Right lobe of liver (tissue), 6 donors: Measurements from ENCODE around the gene ADAM30. TPM values are rescaled to one million over a fixed set of nuclear protein-coding genes. Genes with fewer than 3 reads are reported as not detected.

Experiments
- ATAC-seq, 4 donors: fragments of 200-7000 bp; cut with Tn5 transposase; one replicate each; pipeline ENCODE4 v1.9.1; 2020; ENCODE audit warnings: mild to moderate bottlenecking in 4 of 4, moderate library complexity in 4 of 4
- DNase-seq, 3 donors: peaks; one replicate each; pipeline ENCODE4 v3.0.0-alpha.2; 2020
- H3K27ac ChIP-seq, 3 donors: fragments of 200-600 bp; one replicate each; pipeline ENCODE4 v1.8.0; 2022
- H3K27me3 ChIP-seq, 2 donors: fragments of 200-600 bp; one replicate each; pipeline ENCODE4 v1.8.0; 2022
- H3K36me3 ChIP-seq, 4 donors: fragments of 200-600 bp; sonication (generic) in 1 of 4; one replicate each; pipeline versions ENCODE4 v1.5.1 to v1.8.0; 2017 to 2022; ENCODE audit warnings: control low read depth in 1 of 4
- H3K4me1 ChIP-seq, 4 donors: fragments of 200-600 bp; sonication (generic) in 1 of 4; one replicate each; pipeline versions ENCODE4 v1.5.1 to v1.8.0; 2017 to 2022; ENCODE audit warnings: control low read depth in 1 of 4
- H3K4me3 ChIP-seq, 3 donors: fragments of 200-600 bp; one replicate each; pipeline ENCODE4 v1.8.0; 2022
- H3K9me3 ChIP-seq, 4 donors: fragments of 200-600 bp; sonication (generic) in 1 of 4; one replicate each; pipeline versions ENCODE4 v1.5.1 to v1.8.0; 2017 to 2022; ENCODE audit warnings: control low read depth in 1 of 4
- POLR2A ChIP-seq: fragments of 450-650 bp; IDR thresholded peaks from one replicate; pipeline ENCODE4 v1.6.1; 2017; ENCODE audit warnings: antibody characterized with exemption, mild to moderate bottlenecking
- WGBS: methylation state at CpG from one replicate; pipeline ENCODE4 v1.1.6; 2018; ENCODE audit warnings: low coverage, low lambda C conversion rate; ENCODE audit not compliant: insufficient coverage; ENCODE audit errors: missing lambda C conversion rate; 5-methylcytosine and 5-hydroxymethylcytosine counted together
- intact Hi-C, 2 donors: fragments of 100-400 bp; cut with DNase I; formaldehyde crosslinking; loops; one replicate each; pipeline versions ENCODE4 v1.11.2 to v1.14.1; 2022
- total RNA-seq, 6 experiments: library from RNA; depleted of rRNA in 2 of 6; stranded (reverse); fragments of >200 nt in 2 of 6; fragmentation: NEBNext Ultra II Directional in 3 of 6; extraction: Animal tissue kit (Norgen Biotek cat#: 25700) in 3 of 6; gene quantifications; one replicate each; pipeline versions ENCODE4 v1.1.0 to v1.2.4, GENCODE V29; 2016 to 2023
- TF ChIP-seq, protein P1 (sequence below), 4 donors: fragments of 200-600 bp in 3 of 4; fragments of 450-650 bp in 1 of 4; IDR thresholded peaks; one replicate each; pipeline versions ENCODE4 v1.5.1 to v1.8.0; 2016 to 2022; ENCODE audit warnings: antibody characterized with exemption in 4 of 4, mild to moderate bottlenecking in 2 of 4
- donor health status: DM: no; HTN: yes; CAD: no.
- donor health status: DM: no; HTN: no; CAD: no.
- donor health status: DM: no; HTN: no; CAD: no.
- donor health status: DM: no; HTN: yes; CAD: no.
- donor health status: DM: no; HTN: yes; CAD: no.

The ADAM30 gene
- total RNA-seq, 6 experiments from 2014 or later, result not detected

DNA sequence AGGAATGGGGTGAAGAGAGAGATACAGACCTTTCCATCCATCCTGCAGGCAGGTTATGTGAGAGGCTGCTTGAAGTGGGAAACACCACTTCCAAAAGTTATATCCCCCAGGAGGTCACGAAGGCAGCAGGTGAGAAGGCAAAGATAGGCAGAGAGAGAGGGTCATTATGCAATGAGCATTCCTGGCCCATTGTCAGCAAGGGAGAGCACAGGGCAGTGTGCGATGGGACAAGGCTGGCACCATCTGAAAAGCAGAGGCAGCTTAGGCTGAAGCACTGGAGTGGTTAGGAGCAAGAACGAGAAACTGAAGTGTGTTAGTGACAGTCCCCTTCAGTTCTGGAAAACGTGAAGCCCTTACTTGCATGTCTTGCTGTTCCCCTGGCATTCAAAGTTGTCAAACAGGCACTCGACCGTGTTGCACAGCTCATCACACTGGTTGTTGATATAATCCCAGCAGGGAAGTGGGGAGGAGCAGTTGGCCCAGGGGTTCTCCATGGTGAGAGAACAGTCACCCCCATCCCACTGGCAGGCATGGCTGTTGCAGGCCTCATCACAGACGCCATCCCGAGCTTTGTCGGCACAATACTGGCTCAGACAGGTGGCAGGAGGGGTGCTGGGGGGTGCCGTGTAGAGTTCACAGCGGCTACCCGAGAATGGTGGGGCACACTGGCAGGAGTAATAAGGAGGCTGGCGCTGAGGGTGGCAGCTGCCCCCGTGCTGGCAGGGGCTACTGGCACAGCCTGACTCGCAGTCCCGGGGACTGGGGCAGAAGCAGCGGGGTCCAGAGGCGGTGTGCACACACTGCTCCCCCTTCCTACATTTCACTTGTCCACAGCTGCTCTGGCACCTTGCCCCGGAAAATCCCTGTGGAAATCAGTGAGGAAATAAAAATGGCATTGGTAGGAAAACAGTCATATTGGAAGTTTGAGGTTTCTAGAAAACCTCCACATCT lies 28.9 kb upstream of the ADAM30 start:
- Histone ChIP-seq H3K4me1 (no peaks in the 10 kb centered on the region), H3K36me3 (peaks cover 0 to 99% (median 43%) of the 10 kb centered on the region in 4 donors), H3K9me3 (no peaks in the 10 kb centered on the region), H3K27me3 (no peaks in the 10 kb centered on the region), H3K27ac (no peak overlapping the region), H3K4me3 (no peak overlapping the region)
- WGBS, result 67% methylated on average over 2 of the region's 19 CpGs
- ATAC-seq (peak; percentile 53 to 89 (median 74)), DNase-seq (peak in 1 of 3 donors; percentile 69)
- TF ChIP-seq POLR2A, result no peak
- TF ChIP-seq, protein P1, sequence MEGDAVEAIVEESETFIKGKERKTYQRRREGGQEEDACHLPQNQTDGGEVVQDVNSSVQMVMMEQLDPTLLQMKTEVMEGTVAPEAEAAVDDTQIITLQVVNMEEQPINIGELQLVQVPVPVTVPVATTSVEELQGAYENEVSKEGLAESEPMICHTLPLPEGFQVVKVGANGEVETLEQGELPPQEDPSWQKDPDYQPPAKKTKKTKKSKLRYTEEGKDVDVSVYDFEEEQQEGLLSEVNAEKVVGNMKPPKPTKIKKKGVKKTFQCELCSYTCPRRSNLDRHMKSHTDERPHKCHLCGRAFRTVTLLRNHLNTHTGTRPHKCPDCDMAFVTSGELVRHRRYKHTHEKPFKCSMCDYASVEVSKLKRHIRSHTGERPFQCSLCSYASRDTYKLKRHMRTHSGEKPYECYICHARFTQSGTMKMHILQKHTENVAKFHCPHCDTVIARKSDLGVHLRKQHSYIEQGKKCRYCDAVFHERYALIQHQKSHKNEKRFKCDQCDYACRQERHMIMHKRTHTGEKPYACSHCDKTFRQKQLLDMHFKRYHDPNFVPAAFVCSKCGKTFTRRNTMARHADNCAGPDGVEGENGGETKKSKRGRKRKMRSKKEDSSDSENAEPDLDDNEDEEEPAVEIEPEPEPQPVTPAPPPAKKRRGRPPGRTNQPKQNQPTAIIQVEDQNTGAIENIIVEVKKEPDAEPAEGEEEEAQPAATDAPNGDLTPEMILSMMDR (IDR thresholded peaks at IDR 0.05), result no peak
- intact Hi-C loops, result no loop called here

- WGBS, result 88% methylated on average over 2 of the region's 8 CpGs
- Histone ChIP-seq H3K4me1 (no peaks in the 10 kb centered on the region), H3K27me3 (no peaks in the 10 kb centered on the region), H3K27ac (no peak overlapping the region), H3K36me3 (peaks cover 0 to 100% (median 62%) of the 10 kb centered on the region in 4 donors), H3K9me3 (no peaks in the 10 kb centered on the region), H3K4me3 (no peak overlapping the region)
- ATAC-seq (peak in 1 of 4 donors; percentile 23), DNase-seq (no peak)
- intact Hi-C loops, result no loop called here
- TF ChIP-seq, protein P1 (IDR thresholded peaks at IDR 0.05), result no peak
- no peak for TF ChIP-seq POLR2A
Measured at GRCh38 chr1:119920104-119920968, 24.0 kb upstream of the ADAM30 start.

DNA sequence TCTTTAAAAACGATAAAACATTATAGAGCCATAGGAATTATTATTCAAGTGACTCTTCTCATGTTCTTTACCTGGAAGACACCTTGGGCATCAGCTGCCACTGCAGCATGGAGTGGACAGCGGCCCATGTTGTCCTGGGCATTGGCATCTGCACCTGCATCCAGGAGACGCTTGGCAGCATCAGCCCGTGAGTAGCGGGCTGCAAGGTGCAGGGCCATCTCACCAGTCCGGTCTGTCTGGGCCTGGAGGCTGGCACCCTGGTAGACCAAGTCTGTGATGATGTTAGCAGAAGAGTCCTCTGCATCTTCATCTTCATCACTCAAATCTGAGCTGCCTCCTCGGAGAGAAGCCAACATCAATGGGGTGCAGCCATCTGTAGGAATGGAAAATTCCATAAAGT lies 22.9 kb upstream of the ADAM30 start:
- DNase-seq (no peak), ATAC-seq (peak in 1 of 4 donors; percentile 11)
- TF ChIP-seq POLR2A, result no peak
- TF ChIP-seq, protein P1 (IDR thresholded peaks at IDR 0.05), result no peak
- Histone ChIP-seq H3K27ac (no peak overlapping the region), H3K36me3 (peaks cover 0 to 100% (median 65%) of the 10 kb centered on the region in 4 donors), H3K9me3 (no peaks in the 10 kb centered on the region), H3K4me3 (no peak overlapping the region), H3K27me3 (no peaks in the 10 kb centered on the region), H3K4me1 (no peaks in the 10 kb centered on the region)
- whole genome bisulfite sequencing, result 91% methylated on average over 5 of the region's 7 CpGs
- intact Hi-C loops, result no loop called here

GRCh38 chr1:119918301-119918700 lies 22.0 kb upstream of the ADAM30 start:
- H3K9me3 ChIP-seq, result no peaks in the 10 kb centered on the region
- peaks cover 0 to 96% (median 63%) of the 10 kb centered on the region in 4 donors for H3K36me3 ChIP-seq
- ATAC-seq (no peak), DNase-seq (no peak)
- H3K4me1 ChIP-seq, result no peaks in the 10 kb centered on the region
- WGBS, result 94% methylated on average over 7 of the region's 7 CpGs
- no peak overlapping the region for H3K4me3 ChIP-seq
- no peak overlapping the region for H3K27ac ChIP-seq
- intact Hi-C loops, result no loop called here
- H3K27me3 ChIP-seq, result no peaks in the 10 kb centered on the region
- TF ChIP-seq POLR2A, result no peak
- TF ChIP-seq, protein P1 (IDR thresholded peaks at IDR 0.05), result no peak
